SK-N-SH (cell line): ENCODE data around the gene TMED8. TPM values are rescaled to one million over a fixed set of nuclear protein-coding genes. Genes with fewer than 3 reads are reported as not detected.

ENCODE experiments used
- CTCF ChIA-PET: fragments of 300-600, 350-600 bp; formaldehyde crosslinking; extraction: SDS; loops from one replicate; lab custom pipeline; 2021; lab: Yijun Ruan, JAX
- POLR2A ChIA-PET: fragments of 350-600 bp; sonication (Branson Sonifier 250); formaldehyde crosslinking; extraction: SDS; loops from one replicate; lab custom pipeline; 2020; ENCODE audit warnings: antibody characterized with exemption, inconsistent platforms; lab: Yijun Ruan, JAX
- DNase-seq: peaks from one replicate; pipeline ENCODE4 v3.0.0; 2012
- H2AFZ ChIP-seq: fragments of 200-600 bp; sonication (generic); 2 replicates; pipeline ENCODE4 v1.8.1; 2016; ENCODE audit warnings: antibody characterized with exemption, mild to moderate bottlenecking, low read depth
- H3F3A ChIP-seq: fragments of 200-600 bp; sonication (generic); replicated peaks from 2 replicates; pipeline ENCODE3; 2016; ENCODE audit warnings: antibody characterized with exemption, mild to moderate bottlenecking; ENCODE audit not compliant: insufficient read depth
- H3K27ac ChIP-seq, 2 experiments: fragments of 200-500 bp in 1 of 2; fragments of 200-600 bp in 1 of 2; sonication (Bioruptor generic) in 1 of 2; sonication (generic), shearing (Covaris generic) in 1 of 2; 2 replicates each; pipeline versions ENCODE4 v1.5.1 to v1.6.1; 2014 to 2016; ENCODE audit warnings: low read depth in 2 of 2, inconsistent platforms in 1 of 2, low read length in 1 of 2, mild to moderate bottlenecking in 1 of 2, mixed read lengths in 1 of 2
- H3K27me3 ChIP-seq: fragments of 200-600 bp; sonication (generic), shearing (Covaris generic); 2 replicates; pipeline ENCODE4 v1.6.1; 2016; ENCODE audit warnings: mixed run types; ENCODE audit not compliant: insufficient read depth
- H3K36me3 ChIP-seq, 2 experiments: fragments of 200-500 bp in 1 of 2; fragments of 200-600 bp in 1 of 2; sonication (Bioruptor generic) in 1 of 2; sonication (generic) in 1 of 2; replicated peaks in 1 of 2; 2 replicates each; pipeline versions ENCODE3 to v1.5.1; 2014 to 2016; ENCODE audit warnings: low read length in 1 of 2, mild to moderate bottlenecking in 1 of 2; ENCODE audit not compliant: insufficient read depth in 2 of 2, control insufficient read depth in 1 of 2
- H3K4me1 ChIP-seq, 2 experiments: fragments of 200-500 bp in 1 of 2; fragments of 200-600 bp in 1 of 2; sonication (Bioruptor generic) in 1 of 2; sonication (generic), shearing (Covaris generic) in 1 of 2; 2 replicates each; pipeline versions ENCODE4 v1.5.1 to v1.6.1; 2014 to 2016; ENCODE audit warnings: low read depth in 1 of 2, low read length in 1 of 2, mixed run types in 1 of 2; ENCODE audit not compliant: insufficient read depth in 2 of 2, control insufficient read depth in 1 of 2
- H3K4me2 ChIP-seq: fragments of 200-600 bp; sonication (generic), shearing (Covaris generic); 2 replicates; pipeline ENCODE4 v1.6.1; 2017; ENCODE audit warnings: mixed run types
- H3K4me3 ChIP-seq, 2 experiments: fragments of 200-500 bp in 1 of 2; fragments of 200-600 bp in 1 of 2; sonication (Bioruptor generic) in 1 of 2; sonication (generic), shearing (Covaris generic) in 1 of 2; 2 replicates each; pipeline versions ENCODE4 v1.5.1 to v1.8.1; 2014 to 2016; ENCODE audit warnings: low read depth in 2 of 2, inconsistent platforms in 1 of 2, low read length in 1 of 2, mild to moderate bottlenecking in 1 of 2, mixed read lengths in 1 of 2, moderate library complexity in 1 of 2
- H3K79me2 ChIP-seq: fragments of 200-600 bp; sonication (generic); 2 replicates; pipeline ENCODE4 v1.8.1; 2017; ENCODE audit warnings: mild to moderate bottlenecking; ENCODE audit not compliant: insufficient read depth
- H3K9ac ChIP-seq: fragments of 200-600 bp; sonication (generic); 2 replicates; pipeline ENCODE4 v1.6.1; 2017; ENCODE audit warnings: mixed run types
- H3K9me2 ChIP-seq: fragments of 200-600 bp; sonication (generic); 2 replicates; pipeline ENCODE4 v1.6.1; 2017; ENCODE audit warnings: mixed run types
- H3K9me3 ChIP-seq: fragments of 200-600 bp; sonication (generic); 2 replicates; pipeline ENCODE4 v1.6.1; 2017; ENCODE audit warnings: mixed run types, mild to moderate bottlenecking, moderate library complexity
- H4K20me1 ChIP-seq: fragments of 200-600 bp; sonication (generic); 2 replicates; pipeline ENCODE4 v1.6.1; 2017; ENCODE audit warnings: mild to moderate bottlenecking, mixed run types; ENCODE audit not compliant: insufficient read depth
- ELF1 ChIP-seq: IDR thresholded peaks from 2 replicates; pipeline ENCODE4 v1.4.0; 2012
- EZH2phosphoT487 ChIP-seq: fragments of 200-600 bp; sonication (generic); IDR thresholded peaks from 2 replicates; pipeline ENCODE4 v1.6.1; 2017; ENCODE audit warnings: low read depth, mixed run types, mild to moderate bottlenecking, antibody characterized with exemption, moderate library complexity, borderline replicate concordance
- FOXM1 ChIP-seq: IDR thresholded peaks from 2 replicates; pipeline ENCODE4 v1.4.0; 2012; ENCODE audit warnings: low read depth, mild to moderate bottlenecking
- GABPA ChIP-seq: IDR thresholded peaks from 2 replicates; pipeline ENCODE4 v1.4.0; 2012; ENCODE audit warnings: low read depth, mild to moderate bottlenecking
- IRF3 ChIP-seq: fragments of 150-350 bp; IDR thresholded peaks from 2 replicates; pipeline ENCODE4 v1.6.1; 2016; ENCODE audit warnings: mild to moderate bottlenecking, low read depth, low read length
- NFIC ChIP-seq: IDR thresholded peaks from 2 replicates; pipeline ENCODE4 v1.4.0; 2012; ENCODE audit warnings: borderline replicate concordance
- NRF1 ChIP-seq: IDR thresholded peaks from 2 replicates; pipeline ENCODE4 v1.6.1; 2012; ENCODE audit warnings: low read depth, mild to moderate bottlenecking, low read length
- RAD21 ChIP-seq: IDR thresholded peaks from 2 replicates; pipeline ENCODE4 v1.6.1; 2012; ENCODE audit warnings: mild to moderate bottlenecking, low read length
- RCOR1 ChIP-seq: fragments of 150-350 bp; IDR thresholded peaks from 2 replicates; pipeline ENCODE4 v1.6.1; 2017; ENCODE audit warnings: antibody characterized with exemption, low read length
- RXRA ChIP-seq: IDR thresholded peaks from 2 replicates; pipeline ENCODE4 v1.4.0; 2012; ENCODE audit warnings: low read depth, mild to moderate bottlenecking, borderline replicate concordance
- SIN3A ChIP-seq: IDR thresholded peaks from 2 replicates; pipeline ENCODE4 v1.6.1; 2012; ENCODE audit warnings: low read depth, mild to moderate bottlenecking, low read length, moderate library complexity, borderline replicate concordance
- TAF1 ChIP-seq: IDR thresholded peaks from 2 replicates; pipeline ENCODE4 v1.6.1; 2012; ENCODE audit warnings: low read depth, mild to moderate bottlenecking, low read length, moderate library complexity, borderline replicate concordance
- TCF12 ChIP-seq: IDR thresholded peaks from 2 replicates; pipeline ENCODE4 v1.4.0; 2012
- USF1 ChIP-seq: IDR thresholded peaks from 2 replicates; pipeline ENCODE4 v1.4.0; 2012; ENCODE audit warnings: low read depth, borderline replicate concordance
- ZBTB33 ChIP-seq: IDR thresholded peaks from 2 replicates; pipeline ENCODE4 v1.4.0; 2012; ENCODE audit warnings: low read depth, borderline replicate concordance
- WGBS: methylation state at CpG from one replicate; pipeline ENCODE4 v1.1.6; 2017; ENCODE audit warnings: low lambda C conversion rate; 5-methylcytosine and 5-hydroxymethylcytosine counted together
- polyA plus RNA-seq, 3 experiments: library from polyadenylated mRNA; depleted of rRNA; stranded (reverse); fragments of >200 nt; gene quantifications; 2 replicates each; pipeline ENCODE4 v1.2.3, GENCODE V29; 2012

The TMED8 gene
- polyA plus RNA-seq, 1 of the 3 experiments (the other 2 are of a cell fraction): 2.3 TPM

- TF ChIP-seq USF1: no peak
- TF ChIP-seq ELF1: no peak
- TF ChIP-seq IRF3: no peak
- no peak for TF ChIP-seq RAD21
These were observed 51.8 kb downstream of the TMED8 start (continued) for GRCh38 chr14:77324816-77325745.

GRCh38 chr14:77324289-77324688 lies 52.6 kb downstream of the TMED8 start:
- Histone ChIP-seq H3K9me2 (no peaks in the 10 kb centered on the region), H3K36me3 (no peaks in the 10 kb centered on the region), H3K4me2 (no peak overlapping the region), H3K79me2 (peaks cover 12% of the 10 kb centered on the region), H3K27me3 (no peaks in the 10 kb centered on the region), H3K9me3 (no peaks in the 10 kb centered on the region), H3K27ac (no peak overlapping the region), H3K9ac (no peak overlapping the region), H3K4me1 (peaks cover 0 to 13% of the 10 kb centered on the region in 2 experiments; a peak in 2 of 4 replicates), H3K4me3 (no peak overlapping the region), H3F3A (peaks cover 3% of the 10 kb centered on the region), H2AFZ (no peak overlapping the region), H4K20me1 (no peaks in the 10 kb centered on the region)
- no peak for DNase-seq
- TF ChIP-seq ZBTB33: no peak
- no peak for TF ChIP-seq RXRA
- no peak for TF ChIP-seq RCOR1
- no peak for TF ChIP-seq SIN3A
- no peak for TF ChIP-seq NFIC
- TF ChIP-seq GABPA: no peak
- no peak for TF ChIP-seq ELF1
- TF ChIP-seq NRF1: no peak
- no peak for TF ChIP-seq TAF1
- TF ChIP-seq TCF12: no peak
- TF ChIP-seq EZH2phosphoT487: no peak
- no peak for TF ChIP-seq RAD21
- no peak for TF ChIP-seq FOXM1
- ChIA-PET POLR2A (interaction anchor here (1.1 kb wide), 1 partner anchor 53 kb away, joined by 3 read pairs; the partner anchor contains the start of genes SAMD15 and TMED8), CTCF (interaction anchor here (1.6 to 2.1 kb wide), 2 partner anchors 9 to 173 kb away, joined by 5 to 10 read pairs; no protein-coding TSS in a partner anchor)
- WGBS: 94% methylated on average over 3 of the region's 3 CpGs
